Measurements from ENCODE around the gene DENND1A. TPM values are rescaled to one million over a fixed set of nuclear protein-coding genes. Genes with fewer than 3 reads are reported as not detected.

Gene DENND1A
- total RNA-seq, 1 donor = 35.6 TPM

DNA sequence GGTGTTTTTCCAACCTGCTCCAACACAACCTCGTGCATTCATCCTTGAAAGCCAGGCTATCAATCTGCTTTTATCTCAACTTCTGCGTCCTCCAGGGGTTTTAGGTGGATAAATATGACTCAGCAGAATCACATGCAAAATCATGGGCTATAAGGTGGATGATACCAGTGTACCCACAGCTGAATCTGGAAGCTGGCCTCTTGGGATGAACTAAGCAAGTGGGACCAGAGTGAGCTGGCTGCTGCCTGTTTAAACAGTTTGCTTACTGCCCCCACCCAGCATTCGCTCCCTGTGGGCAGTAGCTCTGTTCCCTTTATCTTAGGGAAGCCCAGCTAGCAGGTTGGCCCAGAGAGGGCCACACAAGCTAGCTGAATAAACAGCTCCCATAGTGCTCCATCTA lies 379.9 kb downstream of the DENND1A start:
- no peak overlapping the region for H3K4me3 ChIP-seq (ENCODE audit: low read length)

DNA sequence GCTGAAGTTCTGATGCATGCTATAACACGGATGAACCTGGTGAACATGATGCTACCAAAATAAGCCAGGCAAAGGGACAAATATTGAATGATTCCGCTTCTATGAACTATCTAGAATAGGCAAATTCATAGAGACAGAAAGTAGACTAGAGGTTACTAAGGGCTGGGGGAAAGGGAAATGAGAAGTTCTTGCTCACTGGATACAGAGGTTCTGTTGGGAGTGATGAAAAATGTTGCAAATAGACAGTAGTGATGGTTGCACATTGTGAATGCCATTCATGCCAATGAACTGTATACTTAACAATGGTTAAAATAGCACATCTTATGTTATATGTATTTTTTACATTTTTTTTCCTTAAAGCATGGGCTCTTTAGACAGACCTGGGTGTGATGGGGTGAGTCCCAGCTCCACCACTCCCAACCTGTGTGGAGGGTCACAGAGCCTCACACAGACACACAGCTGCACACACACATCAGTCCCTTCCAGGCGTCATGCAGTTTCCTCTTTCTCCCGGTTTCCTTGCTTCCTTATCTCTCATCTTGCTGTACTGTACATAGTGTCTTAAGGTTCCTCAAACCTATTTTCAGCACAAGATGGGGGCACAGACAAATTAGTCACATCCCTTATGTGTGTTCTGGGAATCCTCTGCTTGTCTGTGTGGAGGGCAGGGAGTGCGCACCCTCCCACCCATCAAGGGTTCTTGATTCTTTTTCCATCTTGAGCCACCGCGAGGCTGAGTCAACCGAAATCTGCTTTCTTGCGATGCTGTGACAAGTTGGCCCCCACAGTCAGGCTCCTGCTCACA lies 381.0 kb downstream of the DENND1A start:
- Histone ChIP-seq H3K27me3 (ENCODE audit: insufficient read depth, low read length) (no peaks in the 10 kb centered on the region), H3K9me3 (ENCODE audit: low read depth, low read length) (no peaks in the 10 kb centered on the region), H3K4me1 (ENCODE audit: insufficient read depth, low read length) (peaks cover 14% of the 10 kb centered on the region), H3K4me3 (ENCODE audit: low read length) (no peak overlapping the region)

More for the DNA sequence above, 379.9 kb downstream of the DENND1A start:
- Histone ChIP-seq H3K9me3 (ENCODE audit: low read depth, low read length) (no peaks in the 10 kb centered on the region), H3K4me1 (ENCODE audit: insufficient read depth, low read length) (peaks cover 14% of the 10 kb centered on the region), H3K27me3 (ENCODE audit: insufficient read depth, low read length) (no peaks in the 10 kb centered on the region)

DNA sequence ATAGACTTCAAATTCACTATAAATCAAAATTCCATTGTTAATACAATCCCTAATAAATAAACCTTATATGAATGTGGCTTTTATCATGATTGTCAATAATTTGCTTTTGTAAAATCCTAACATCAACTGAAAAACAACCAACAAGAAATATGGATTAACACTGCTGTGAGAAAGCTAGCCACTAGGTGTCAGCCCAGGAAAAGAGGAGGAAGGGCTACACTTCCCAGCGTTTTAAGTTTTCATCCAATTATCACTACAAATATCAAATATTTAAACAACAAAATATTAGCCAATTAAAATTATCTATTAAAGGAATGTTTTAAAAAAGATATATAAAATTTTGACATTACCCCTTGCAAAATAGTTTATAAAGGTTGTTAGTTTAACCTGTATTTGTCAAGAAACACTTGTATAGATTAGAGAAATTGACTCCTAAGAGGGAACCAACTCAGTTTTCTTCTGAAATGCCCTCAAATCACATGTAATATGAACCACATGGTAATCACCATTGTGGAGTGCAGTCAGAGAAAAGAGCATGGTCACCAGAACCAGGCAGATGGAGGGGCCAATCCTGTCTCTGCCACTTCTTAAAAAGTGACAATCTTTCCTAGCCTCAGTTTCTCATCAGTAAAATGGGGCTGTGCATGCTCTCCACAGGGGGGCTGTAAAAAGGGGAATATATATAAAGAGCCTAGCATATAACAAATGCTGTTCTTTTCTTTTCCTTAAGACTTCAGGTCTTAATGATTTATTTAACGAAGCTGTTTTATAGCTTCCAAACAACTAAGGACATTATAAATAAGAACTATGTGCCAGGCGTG lies 385.7 kb downstream of the DENND1A start:
- no peak overlapping the region for H3K4me3 ChIP-seq (ENCODE audit: low read length)
- H3K27me3 ChIP-seq (ENCODE audit: insufficient read depth, low read length) = no peaks in the 10 kb centered on the region
- peaks cover 3% of the 10 kb centered on the region for H3K4me1 ChIP-seq (ENCODE audit: insufficient read depth, low read length)
- H3K9me3 ChIP-seq (ENCODE audit: low read depth, low read length) = no peaks in the 10 kb centered on the region

DNA sequence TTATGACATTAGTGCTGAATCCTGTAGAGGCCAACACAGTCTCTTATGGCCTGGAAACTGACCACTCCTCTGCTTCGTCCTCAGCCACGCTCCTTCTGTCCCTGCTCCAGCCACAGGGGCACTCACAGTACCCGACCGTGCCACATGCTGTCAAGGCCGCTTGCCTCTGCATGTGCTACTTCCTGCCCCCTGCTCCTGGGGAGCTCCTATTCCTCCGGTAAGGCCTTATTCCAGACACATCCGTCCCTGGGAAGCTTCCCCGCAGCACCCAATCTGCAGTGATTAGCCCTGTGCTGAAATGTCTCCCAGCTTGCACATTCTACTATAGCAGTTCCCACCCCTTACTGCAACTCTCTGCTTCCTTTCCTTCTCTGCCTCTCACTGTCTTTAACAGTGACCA lies 386.4 kb downstream of the DENND1A start:
- H3K9me3 ChIP-seq (ENCODE audit: low read depth, low read length) = no peaks in the 10 kb centered on the region
- no peak overlapping the region for H3K4me3 ChIP-seq (ENCODE audit: low read length)
- no peaks in the 10 kb centered on the region for H3K27me3 ChIP-seq (ENCODE audit: insufficient read depth, low read length)
- H3K4me1 ChIP-seq (ENCODE audit: insufficient read depth, low read length) = no peaks in the 10 kb centered on the region

GRCh38 chr9:123542435-123543225 lies 387.3 kb downstream of the DENND1A start:
- no peaks in the 10 kb centered on the region for H3K9me3 ChIP-seq (ENCODE audit: low read depth, low read length)
- H3K27me3 ChIP-seq (ENCODE audit: insufficient read depth, low read length) = no peaks in the 10 kb centered on the region
- H3K4me3 ChIP-seq (ENCODE audit: low read length) = no peak overlapping the region
- H3K4me1 ChIP-seq (ENCODE audit: insufficient read depth, low read length) = no peaks in the 10 kb centered on the region

DNA sequence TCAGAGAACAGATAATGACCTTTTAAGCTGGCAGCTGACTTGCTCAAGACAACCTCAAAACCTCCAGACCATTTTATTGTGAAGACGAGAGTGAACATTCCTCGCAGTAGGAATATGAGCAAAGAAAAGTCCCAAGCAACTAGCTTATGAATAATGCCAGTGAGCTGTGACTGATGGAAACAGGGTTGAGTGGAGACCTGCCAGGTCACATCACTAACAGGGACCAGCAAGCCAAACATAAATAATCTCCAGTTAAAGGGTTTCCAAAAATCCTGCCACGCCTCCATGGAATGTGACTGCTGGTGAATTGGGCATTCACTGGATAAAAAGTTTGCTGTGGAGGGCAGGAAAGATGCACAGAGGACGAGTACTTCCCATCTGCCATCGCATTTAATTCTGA lies 388.5 kb downstream of the DENND1A start:
- Histone ChIP-seq H3K4me3 (ENCODE audit: low read length) (no peak overlapping the region), H3K27me3 (ENCODE audit: insufficient read depth, low read length) (no peaks in the 10 kb centered on the region), H3K4me1 (ENCODE audit: insufficient read depth, low read length) (no peaks in the 10 kb centered on the region), H3K9me3 (ENCODE audit: low read depth, low read length) (no peaks in the 10 kb centered on the region)

DNA sequence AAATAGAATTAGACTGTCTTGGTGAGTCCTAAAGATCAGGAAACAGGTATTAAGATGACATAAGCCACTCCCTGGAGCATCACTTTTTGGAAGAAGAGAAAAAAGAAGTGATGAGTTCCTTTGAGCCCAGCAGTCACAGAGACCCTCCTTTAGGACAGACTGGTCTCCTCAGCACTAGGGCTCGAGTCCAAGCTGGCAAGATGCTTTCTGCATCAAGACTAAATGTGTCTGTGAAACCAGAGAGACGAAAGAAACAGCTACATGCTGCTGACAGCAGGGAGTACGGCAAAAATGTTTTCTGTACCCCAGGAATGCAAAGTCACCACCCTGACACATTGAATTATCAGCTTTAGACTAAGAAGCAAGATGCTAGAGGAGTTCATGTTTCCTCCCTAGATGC lies 389.5 kb downstream of the DENND1A start:
- H3K27me3 ChIP-seq (ENCODE audit: insufficient read depth, low read length) = no peaks in the 10 kb centered on the region
- H3K4me1 ChIP-seq (ENCODE audit: insufficient read depth, low read length) = no peaks in the 10 kb centered on the region
- H3K9me3 ChIP-seq (ENCODE audit: low read depth, low read length) = no peaks in the 10 kb centered on the region
- no peak overlapping the region for H3K4me3 ChIP-seq (ENCODE audit: low read length)

- Histone ChIP-seq H3K4me1 (ENCODE audit: insufficient read depth, low read length) (no peaks in the 10 kb centered on the region), H3K27me3 (ENCODE audit: insufficient read depth, low read length) (no peaks in the 10 kb centered on the region), H3K4me3 (ENCODE audit: low read length) (no peak overlapping the region), H3K9me3 (ENCODE audit: low read depth, low read length) (no peaks in the 10 kb centered on the region)
Measured at GRCh38 chr9:123537809-123538208, 392.1 kb downstream of the DENND1A start.

GRCh38 chr9:123536455-123536868 lies 393.5 kb downstream of the DENND1A start:
- Histone ChIP-seq H3K4me3 (ENCODE audit: low read length) (no peak overlapping the region), H3K4me1 (ENCODE audit: insufficient read depth, low read length) (no peaks in the 10 kb centered on the region), H3K9me3 (ENCODE audit: low read depth, low read length) (no peaks in the 10 kb centered on the region)

GRCh38 chr9:123534336-123534735 lies 395.6 kb downstream of the DENND1A start:
- Histone ChIP-seq H3K4me1 (ENCODE audit: insufficient read depth, low read length) (no peaks in the 10 kb centered on the region), H3K27me3 (ENCODE audit: insufficient read depth, low read length) (no peaks in the 10 kb centered on the region), H3K4me3 (ENCODE audit: low read length) (no peak overlapping the region), H3K9me3 (ENCODE audit: low read depth, low read length) (no peaks in the 10 kb centered on the region)

More at GRCh38 chr9:123536455-123536868, 393.5 kb downstream of the DENND1A start:
- no peaks in the 10 kb centered on the region for H3K27me3 ChIP-seq (ENCODE audit: insufficient read depth, low read length)

DNA sequence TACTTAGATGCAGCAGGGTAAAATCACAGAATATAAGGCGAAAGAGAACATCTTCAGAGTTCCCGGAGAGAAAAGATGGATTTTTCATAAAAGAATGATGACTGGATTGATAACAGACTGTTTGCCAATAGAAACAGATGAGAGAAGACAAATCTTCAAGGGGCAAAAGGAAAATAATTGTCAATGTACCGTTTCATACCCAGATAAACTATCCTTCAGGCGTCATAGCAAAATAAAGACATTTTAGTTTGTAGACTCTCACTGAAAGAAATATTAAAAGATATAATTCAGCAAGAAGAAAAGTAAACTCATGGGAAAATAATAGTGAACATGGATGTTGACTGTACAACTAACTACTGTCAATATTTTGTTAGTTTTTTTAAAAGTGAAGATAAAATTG lies 399.7 kb downstream of the DENND1A start:
- Histone ChIP-seq H3K9me3 (ENCODE audit: low read depth, low read length) (no peaks in the 10 kb centered on the region), H3K4me1 (ENCODE audit: insufficient read depth, low read length) (no peaks in the 10 kb centered on the region), H3K4me3 (ENCODE audit: low read length) (no peak overlapping the region), H3K27me3 (ENCODE audit: insufficient read depth, low read length) (no peaks in the 10 kb centered on the region)

DNA sequence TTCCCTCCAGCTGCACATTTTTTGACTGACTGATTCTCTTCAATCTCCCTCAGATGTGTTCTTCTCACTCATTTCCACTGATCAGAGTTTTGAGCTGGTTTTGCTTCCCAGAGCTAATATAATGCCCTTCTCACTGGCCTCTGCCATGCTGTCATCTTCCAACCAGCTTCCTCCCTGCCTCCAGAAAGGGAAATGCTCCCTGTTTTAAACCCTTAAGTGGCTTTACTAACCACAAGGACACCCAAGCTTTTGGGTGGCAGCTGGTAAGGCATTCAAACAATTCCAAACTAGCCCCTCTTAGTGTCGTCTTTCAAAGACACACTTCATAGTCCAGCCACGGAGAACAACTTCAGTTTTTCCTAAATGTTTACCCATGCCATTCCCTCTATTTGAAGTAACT lies 401.4 kb downstream of the DENND1A start:
- no peaks in the 10 kb centered on the region for H3K9me3 ChIP-seq (ENCODE audit: low read depth, low read length)
- no peaks in the 10 kb centered on the region for H3K4me1 ChIP-seq (ENCODE audit: insufficient read depth, low read length)
- H3K27me3 ChIP-seq (ENCODE audit: insufficient read depth, low read length) = no peaks in the 10 kb centered on the region
- H3K4me3 ChIP-seq (ENCODE audit: low read length) = no peak overlapping the region

GRCh38 chr9:123527981-123528380 lies 401.9 kb downstream of the DENND1A start:
- no peaks in the 10 kb centered on the region for H3K4me1 ChIP-seq (ENCODE audit: insufficient read depth, low read length)
- H3K27me3 ChIP-seq (ENCODE audit: insufficient read depth, low read length) = no peaks in the 10 kb centered on the region
- no peaks in the 10 kb centered on the region for H3K9me3 ChIP-seq (ENCODE audit: low read depth, low read length)
- no peak overlapping the region for H3K4me3 ChIP-seq (ENCODE audit: low read length)

DNA sequence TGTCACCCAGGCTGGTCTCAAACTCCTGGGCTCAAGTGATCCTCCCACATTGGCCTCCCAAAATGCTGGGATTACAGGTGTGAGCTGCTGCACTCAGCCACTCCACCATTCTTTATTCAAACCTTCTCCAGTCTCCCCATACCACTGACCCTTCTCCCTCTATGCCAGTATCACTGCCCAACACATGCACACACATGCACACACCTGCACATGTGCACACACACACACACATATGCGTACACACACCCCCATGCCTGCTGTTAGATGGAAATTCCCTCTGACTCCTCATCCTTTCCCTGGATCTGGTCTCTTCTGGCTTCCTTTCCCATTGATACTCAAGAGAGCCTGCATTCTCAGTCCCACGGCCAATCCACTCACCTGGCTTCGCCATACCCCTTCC lies 404.0 kb downstream of the DENND1A start:
- no peak overlapping the region for H3K4me3 ChIP-seq (ENCODE audit: low read length)
- no peaks in the 10 kb centered on the region for H3K4me1 ChIP-seq (ENCODE audit: insufficient read depth, low read length)
- no peaks in the 10 kb centered on the region for H3K9me3 ChIP-seq (ENCODE audit: low read depth, low read length)
- H3K27me3 ChIP-seq (ENCODE audit: insufficient read depth, low read length) = no peaks in the 10 kb centered on the region

GRCh38 chr9:123525424-123525823 lies 404.5 kb downstream of the DENND1A start:
- Histone ChIP-seq H3K4me1 (ENCODE audit: insufficient read depth, low read length) (no peaks in the 10 kb centered on the region), H3K4me3 (ENCODE audit: low read length) (no peak overlapping the region), H3K9me3 (ENCODE audit: low read depth, low read length) (no peaks in the 10 kb centered on the region), H3K27me3 (ENCODE audit: insufficient read depth, low read length) (no peaks in the 10 kb centered on the region)
